ENCODE data around the gene GRAP.

The GRAP gene

GRCh38 chr17:19001907-19002590 is 44.7 kb downstream of the GRAP start:
- DNase-seq: no peak

- DNase-seq: no peak
Measured at GRCh38 chr17:19000531-19001325, 46.0 kb downstream of the GRAP start.

DNA sequence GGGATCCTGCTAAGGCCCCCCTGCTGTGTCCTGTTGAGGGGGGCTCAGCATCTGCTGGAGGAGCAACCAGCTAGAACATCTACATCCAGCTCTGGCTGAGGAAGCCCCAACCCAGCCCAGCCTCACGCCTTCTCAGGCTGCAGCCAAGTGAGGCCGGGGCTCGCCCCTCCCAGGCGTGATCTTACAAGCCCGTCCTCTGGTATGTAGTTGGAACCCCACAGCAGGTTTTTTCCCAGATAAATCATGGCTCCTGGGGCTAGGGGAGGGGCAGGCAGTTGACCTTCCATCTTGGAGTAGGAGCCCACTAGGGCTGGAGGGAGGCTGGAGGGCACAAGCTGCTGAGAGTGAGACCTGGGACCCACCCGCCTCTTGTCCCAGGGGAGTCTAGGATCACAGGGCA is 46.8 kb downstream of the GRAP start:
- no peak for DNase-seq

DNA sequence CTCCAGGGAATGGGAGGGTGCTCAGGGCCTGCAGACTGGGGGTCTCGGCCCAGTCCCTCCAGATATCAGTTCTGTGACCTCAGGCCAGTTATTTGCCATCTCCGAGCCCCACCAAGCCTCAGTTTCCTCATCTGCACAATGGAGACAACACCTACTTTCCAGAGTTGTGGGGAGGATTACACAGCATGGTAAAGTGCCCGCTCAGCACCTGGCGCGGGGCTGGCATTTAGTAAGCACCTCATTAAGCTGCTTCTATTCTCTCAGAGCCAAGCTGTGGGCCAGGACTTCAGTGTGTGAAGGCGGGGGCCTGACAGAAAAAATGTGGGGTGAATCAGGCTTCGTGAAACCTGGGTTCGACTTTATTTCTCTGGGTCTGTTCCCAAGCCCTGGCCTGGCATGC is 47.4 kb downstream of the GRAP start:
- DNase-seq: no peak

DNA sequence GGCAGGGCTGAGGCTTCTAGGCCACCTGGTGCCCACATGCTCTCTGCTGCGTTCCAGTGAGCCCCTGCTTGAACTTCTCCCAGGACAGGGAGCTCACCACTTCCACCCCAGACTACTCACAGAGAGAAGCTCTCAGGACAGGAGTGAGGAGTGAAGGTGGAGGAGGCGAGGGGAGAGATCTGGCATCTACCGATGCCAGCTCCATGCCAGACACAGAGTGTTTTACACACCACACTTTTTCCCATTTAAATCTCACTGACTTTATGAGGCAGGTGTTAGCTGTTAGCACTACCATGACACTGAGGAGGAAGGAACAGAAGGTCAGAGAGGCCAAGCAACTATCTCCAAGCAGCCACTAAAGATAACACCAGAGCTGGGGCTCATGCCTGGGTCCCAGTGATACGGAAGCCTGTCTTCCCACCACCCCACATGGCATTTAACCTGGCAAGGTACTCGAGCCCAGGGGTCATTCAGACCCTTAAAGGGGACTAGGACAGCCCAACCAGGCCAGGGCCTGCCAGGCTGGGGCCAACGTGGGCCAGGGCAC is 49.0 kb downstream of the GRAP start:
- no peak for DNase-seq

DNA sequence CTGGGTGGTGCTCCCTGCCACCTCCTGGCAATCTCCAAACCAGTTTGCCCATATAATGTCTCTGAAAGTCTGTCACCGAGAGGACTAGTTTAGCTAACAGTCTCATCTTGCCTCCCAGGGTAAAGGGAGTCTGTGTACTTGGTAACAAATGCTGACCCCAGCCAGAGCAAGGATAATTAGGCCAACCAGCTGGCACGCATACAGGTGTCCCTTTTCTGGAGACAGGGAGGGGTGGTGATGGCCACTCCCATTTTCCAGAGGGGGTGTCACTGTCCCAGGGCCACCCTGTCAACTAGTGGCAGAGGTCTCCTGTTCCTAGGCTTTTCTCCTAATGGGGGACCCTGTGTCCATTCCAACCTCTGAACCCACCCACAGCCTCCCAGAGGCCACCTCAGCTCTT is 50.3 kb downstream of the GRAP start:
- no peak for DNase-seq

- DNase-seq: no peak
Measured at GRCh38 chr17:18995220-18995619, 51.5 kb downstream of the GRAP start.

- DNase-seq: no peak
Measured at GRCh38 chr17:18994631-18995030, 52.1 kb downstream of the GRAP start.

GRCh38 chr17:18993905-18994526 is 52.7 kb downstream of the GRAP start:
- DNase-seq: no peak

- peak in 1 of 3 experiments; percentile 23 for DNase-seq
Measured at GRCh38 chr17:18992454-18993130, 54.2 kb downstream of the GRAP start.

- no peak for DNase-seq
Measured at GRCh38 chr17:18991531-18992315, 55.0 kb downstream of the GRAP start.

DNA sequence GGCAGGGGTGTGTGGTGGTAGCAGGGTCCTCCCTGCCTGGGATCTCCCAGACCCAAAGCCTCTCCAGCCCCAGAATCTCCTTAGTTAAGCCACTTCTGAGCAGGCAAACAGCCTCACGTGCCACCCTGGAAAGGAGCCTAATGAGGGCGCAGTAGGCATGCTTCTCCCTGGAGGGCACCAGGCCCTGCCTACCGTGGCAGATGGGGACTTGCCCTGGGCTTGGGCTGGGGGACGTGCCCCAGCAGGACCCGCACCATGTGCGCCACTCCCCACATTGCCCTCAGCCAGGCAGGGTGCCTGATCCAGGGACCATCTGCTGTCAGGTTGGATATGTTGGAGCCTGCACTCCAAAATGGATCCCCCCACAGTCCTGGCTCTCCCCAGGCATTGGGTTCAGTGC is 56.4 kb downstream of the GRAP start:
- DNase-seq: no peak

DNA sequence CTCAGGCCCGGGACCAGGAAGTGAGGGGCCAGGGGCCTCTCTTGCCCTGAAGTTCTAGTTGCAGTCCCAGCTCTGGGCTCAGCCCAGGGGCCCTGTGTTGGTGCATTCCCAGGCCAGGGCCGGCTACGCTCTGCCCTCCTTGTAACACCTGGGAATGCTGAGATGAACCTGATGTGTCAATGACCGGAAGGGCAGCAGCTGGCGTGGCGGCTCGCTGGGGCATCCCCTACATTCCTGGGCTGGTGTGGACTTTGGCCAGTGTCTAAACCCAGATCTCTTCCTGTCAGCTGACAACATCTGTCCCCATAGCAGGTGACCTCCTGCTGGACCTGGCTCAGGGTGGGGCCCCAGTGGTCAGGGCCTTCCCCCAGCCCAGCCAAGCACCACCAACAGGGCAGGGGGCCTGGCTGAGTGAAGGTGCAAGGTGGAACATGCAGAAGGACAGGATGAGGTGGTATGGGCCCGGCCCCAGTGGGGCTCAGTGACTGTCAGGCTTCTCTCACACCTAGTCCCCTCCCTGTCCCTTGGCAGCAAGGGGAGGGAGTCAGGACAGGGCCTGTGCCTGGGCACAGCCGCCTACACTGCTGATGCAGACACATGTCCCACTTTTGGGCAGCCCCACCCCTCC is 58.1 kb downstream of the GRAP start:
- DNase-seq: no peak

DNA sequence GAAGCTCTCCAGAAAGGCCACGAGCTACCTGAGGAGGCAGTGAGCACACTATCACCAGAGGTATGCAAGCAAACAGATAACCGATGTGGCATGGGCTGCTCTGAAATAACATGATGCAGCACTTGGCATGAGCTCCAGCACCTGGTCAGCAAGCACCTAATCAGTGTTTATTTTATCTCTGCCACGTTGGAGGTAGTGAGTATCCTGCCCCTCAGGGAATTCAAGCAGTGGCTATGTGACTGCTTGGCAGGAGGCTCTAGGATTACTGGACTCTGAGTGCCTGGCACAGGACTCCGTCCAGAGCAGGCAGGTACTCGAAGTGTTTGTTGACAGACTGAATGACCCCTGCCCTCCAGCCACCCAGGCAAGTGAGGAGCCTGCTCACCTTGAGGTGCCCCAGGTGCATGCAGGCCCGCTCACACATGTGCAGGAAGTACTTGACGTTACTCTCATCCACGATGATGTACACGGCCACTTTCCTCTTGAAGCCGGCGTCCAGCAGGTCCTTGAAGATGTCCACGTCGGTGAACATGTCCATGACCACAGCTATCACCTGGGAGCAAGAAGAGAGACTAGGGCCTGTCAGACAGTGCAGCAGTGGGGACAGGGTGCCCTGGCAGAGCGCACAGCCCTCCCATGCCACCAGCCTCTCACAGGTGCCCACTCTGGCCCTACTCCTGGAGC is 58.8 kb downstream of the GRAP start:
- DNase-seq: no peak

DNA sequence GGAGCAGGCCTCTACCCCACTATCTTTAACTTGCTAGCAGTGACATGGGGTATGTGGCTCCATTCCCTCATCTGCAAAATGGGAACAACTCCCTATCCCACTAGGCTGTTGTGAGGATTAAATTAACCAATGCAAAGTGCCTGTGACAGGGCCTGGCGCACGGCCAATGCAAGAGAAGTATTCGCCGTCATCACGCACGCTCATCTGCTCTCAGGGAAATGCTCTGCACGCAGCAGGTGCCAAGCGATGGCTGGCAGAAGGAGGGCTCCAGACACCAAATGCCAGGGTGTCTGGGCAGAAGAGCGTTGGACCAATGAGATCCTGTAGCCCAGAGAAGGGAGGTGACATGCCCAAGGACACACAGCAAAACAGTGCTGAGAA is 59.5 kb downstream of the GRAP start:
- no peak for DNase-seq

DNA sequence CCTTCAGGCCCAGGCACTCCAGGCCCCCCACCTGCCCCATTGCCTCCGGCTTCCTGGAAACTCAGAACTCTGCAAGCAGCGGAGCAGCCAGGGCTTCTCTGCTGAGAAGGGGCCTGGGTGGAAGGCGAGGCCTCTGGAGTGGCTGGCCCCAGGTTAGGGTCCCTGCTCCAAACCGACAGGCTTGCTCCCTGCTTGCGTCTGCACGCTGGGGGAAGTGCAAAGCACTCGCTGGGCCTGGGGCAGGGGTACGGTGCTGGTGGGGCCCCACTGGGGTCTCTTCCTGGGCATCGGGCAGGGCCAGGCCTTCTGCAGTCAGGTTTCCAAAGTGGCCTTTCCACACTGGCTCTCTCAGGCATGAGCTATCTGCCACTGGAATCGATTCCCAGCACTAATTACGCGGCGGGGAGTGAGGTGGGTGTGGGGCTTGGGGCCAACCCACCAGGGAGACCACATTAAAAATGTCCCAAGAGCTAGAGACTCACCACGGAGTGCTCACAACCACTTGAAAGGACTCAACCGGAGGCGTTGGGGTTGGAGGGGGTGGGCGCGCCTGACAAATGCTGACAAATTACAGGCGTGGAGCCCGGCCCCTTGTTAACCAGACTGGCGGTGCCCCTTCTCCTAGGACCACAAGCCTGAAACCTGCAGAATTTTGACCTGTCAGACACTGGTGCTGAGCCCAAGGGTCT is 60.1 kb downstream of the GRAP start:
- DNase-seq: no peak

- no peak for DNase-seq
Measured at GRCh38 chr17:18985475-18985874, 61.3 kb downstream of the GRAP start.

DNA sequence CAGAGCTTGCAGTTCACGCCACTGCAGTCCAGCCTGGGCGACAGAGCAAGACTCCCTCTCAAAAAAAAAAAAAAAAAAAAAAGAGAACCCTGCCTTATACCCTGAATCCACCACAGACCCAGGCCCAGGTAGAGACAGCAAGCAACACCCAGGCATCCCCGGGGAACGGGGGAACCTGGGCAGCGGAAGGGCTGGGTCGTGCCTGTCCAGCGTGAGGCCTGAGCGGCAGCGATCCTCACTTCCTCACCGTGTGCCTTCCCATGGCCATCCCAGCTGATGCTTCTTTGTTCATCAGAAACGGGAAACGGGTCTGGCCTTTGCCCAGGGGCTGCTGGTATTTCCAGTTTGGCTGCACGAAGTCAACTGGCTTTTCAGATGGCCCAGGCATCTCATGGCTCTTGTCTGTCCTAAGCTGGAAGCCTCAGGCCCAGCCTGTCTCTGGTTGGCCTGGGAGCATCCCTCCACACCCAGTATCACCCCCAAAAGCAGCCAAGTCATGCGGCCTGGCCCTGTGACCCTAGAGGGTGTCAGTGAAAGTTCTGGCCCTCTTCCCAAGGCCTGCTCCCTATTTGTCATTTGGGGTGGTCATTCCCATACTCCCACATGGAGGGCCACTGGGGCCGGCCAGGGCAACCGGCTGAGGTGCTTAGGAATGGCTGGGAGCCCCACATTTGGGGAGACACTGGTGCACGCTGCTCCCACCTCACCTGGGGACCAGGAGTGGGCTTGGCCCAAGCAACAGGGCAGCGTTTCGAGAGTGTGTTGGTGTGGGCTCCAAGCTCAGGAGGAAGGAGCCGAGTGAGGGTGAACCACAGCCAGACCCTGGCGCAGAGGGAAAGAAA is 62.3 kb downstream of the GRAP start:
- DNase-seq: no peak

- peak in 2 of 3 experiments; percentile 5 to 48 for DNase-seq
Measured at GRCh38 chr17:18981642-18982424, 64.9 kb downstream of the GRAP start.
